H1 (cell line): Measurements from ENCODE around the gene ARHGEF12. TPM values are rescaled to one million over a fixed set of nuclear protein-coding genes. Genes with fewer than 3 reads are reported as not detected.

Source experiments
- SAP30 ChIP-seq: fragments of 300-600 bp; sonication (generic); IDR thresholded peaks from 2 replicates; pipeline ENCODE4 v1.7.1; 2012; ENCODE audit warnings: low read length, moderate library complexity, mild to moderate bottlenecking, inconsistent platforms; ENCODE audit not compliant: insufficient read depth, insufficient replicate concordance
- TAF7 ChIP-seq: optimal IDR thresholded peaks from 2 replicates; pipeline ENCODE3; 2011; ENCODE audit warnings: low read depth, mild to moderate bottlenecking, inconsistent platforms, low read length, moderate library complexity, borderline replicate concordance
- TEAD4 ChIP-seq: IDR thresholded peaks from 2 replicates; pipeline ENCODE4 v1.6.1; 2012; ENCODE audit warnings: low read depth, low read length, inconsistent platforms, mixed read lengths
- polyA plus RNA-seq, 7 experiments: library from polyadenylated mRNA; depleted of rRNA in 3 of 7; stranded (reverse) in 5 of 7; unstranded in 2 of 7; fragments of >200 nt in 5 of 7; fragments of 200-250 nt in 2 of 7; gene quantifications; 1 replicate in 5 of 7; 2 replicates in 1 of 7; 4 replicates in 1 of 7; pipeline versions ENCODE4 v1.2.1 to v1.2.3, GENCODE V29; 2011 to 2013; ENCODE audit warnings: missing spikeins in 2 of 7, mixed read lengths in 2 of 7
- total RNA-seq: library from RNA; stranded (reverse); fragmentation: NEBNext Ultra II Directional; extraction: Animal tissue kit (Norgen Biotek cat#: 25700); gene quantifications from 2 replicates; pipeline ENCODE4 v1.2.1, GENCODE V29; 2021
- TF ChIP-seq, protein P1 (sequence below): fragments of 300-600 bp; sonication (generic); IDR thresholded peaks from 2 replicates; pipeline ENCODE4 v1.7.1; 2012; ENCODE audit warnings: low read length, moderate library complexity, mild to moderate bottlenecking, inconsistent platforms; ENCODE audit not compliant: insufficient replicate concordance

ARHGEF12 gene
- total and polyA plus RNA-seq, 2 of the 8 experiments (the other 6 are each of a cell fraction or from before 2014, with no cell fraction given): 5.1 to 33.7 TPM

DNA sequence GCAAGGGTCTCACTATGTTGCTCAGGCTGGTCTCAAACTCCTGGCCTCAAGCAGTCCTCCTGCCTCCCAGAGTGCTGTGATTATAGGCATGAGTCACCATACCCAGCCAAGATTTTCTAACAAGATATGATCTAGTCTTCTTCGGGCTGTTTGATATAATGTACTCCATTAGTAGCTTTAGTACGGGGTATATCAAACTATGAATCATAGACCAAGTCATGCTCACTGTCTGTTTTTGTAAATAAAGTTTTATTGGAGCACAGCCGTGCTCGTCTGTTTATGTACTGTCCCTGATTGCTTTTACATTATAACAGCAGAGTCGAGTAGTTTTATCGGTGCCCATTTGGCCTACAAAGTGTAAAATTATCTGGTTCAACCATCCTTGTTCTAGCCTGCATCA lies 131.4 kb downstream of the ARHGEF12 start (continued):
- TF ChIP-seq, protein P1, sequence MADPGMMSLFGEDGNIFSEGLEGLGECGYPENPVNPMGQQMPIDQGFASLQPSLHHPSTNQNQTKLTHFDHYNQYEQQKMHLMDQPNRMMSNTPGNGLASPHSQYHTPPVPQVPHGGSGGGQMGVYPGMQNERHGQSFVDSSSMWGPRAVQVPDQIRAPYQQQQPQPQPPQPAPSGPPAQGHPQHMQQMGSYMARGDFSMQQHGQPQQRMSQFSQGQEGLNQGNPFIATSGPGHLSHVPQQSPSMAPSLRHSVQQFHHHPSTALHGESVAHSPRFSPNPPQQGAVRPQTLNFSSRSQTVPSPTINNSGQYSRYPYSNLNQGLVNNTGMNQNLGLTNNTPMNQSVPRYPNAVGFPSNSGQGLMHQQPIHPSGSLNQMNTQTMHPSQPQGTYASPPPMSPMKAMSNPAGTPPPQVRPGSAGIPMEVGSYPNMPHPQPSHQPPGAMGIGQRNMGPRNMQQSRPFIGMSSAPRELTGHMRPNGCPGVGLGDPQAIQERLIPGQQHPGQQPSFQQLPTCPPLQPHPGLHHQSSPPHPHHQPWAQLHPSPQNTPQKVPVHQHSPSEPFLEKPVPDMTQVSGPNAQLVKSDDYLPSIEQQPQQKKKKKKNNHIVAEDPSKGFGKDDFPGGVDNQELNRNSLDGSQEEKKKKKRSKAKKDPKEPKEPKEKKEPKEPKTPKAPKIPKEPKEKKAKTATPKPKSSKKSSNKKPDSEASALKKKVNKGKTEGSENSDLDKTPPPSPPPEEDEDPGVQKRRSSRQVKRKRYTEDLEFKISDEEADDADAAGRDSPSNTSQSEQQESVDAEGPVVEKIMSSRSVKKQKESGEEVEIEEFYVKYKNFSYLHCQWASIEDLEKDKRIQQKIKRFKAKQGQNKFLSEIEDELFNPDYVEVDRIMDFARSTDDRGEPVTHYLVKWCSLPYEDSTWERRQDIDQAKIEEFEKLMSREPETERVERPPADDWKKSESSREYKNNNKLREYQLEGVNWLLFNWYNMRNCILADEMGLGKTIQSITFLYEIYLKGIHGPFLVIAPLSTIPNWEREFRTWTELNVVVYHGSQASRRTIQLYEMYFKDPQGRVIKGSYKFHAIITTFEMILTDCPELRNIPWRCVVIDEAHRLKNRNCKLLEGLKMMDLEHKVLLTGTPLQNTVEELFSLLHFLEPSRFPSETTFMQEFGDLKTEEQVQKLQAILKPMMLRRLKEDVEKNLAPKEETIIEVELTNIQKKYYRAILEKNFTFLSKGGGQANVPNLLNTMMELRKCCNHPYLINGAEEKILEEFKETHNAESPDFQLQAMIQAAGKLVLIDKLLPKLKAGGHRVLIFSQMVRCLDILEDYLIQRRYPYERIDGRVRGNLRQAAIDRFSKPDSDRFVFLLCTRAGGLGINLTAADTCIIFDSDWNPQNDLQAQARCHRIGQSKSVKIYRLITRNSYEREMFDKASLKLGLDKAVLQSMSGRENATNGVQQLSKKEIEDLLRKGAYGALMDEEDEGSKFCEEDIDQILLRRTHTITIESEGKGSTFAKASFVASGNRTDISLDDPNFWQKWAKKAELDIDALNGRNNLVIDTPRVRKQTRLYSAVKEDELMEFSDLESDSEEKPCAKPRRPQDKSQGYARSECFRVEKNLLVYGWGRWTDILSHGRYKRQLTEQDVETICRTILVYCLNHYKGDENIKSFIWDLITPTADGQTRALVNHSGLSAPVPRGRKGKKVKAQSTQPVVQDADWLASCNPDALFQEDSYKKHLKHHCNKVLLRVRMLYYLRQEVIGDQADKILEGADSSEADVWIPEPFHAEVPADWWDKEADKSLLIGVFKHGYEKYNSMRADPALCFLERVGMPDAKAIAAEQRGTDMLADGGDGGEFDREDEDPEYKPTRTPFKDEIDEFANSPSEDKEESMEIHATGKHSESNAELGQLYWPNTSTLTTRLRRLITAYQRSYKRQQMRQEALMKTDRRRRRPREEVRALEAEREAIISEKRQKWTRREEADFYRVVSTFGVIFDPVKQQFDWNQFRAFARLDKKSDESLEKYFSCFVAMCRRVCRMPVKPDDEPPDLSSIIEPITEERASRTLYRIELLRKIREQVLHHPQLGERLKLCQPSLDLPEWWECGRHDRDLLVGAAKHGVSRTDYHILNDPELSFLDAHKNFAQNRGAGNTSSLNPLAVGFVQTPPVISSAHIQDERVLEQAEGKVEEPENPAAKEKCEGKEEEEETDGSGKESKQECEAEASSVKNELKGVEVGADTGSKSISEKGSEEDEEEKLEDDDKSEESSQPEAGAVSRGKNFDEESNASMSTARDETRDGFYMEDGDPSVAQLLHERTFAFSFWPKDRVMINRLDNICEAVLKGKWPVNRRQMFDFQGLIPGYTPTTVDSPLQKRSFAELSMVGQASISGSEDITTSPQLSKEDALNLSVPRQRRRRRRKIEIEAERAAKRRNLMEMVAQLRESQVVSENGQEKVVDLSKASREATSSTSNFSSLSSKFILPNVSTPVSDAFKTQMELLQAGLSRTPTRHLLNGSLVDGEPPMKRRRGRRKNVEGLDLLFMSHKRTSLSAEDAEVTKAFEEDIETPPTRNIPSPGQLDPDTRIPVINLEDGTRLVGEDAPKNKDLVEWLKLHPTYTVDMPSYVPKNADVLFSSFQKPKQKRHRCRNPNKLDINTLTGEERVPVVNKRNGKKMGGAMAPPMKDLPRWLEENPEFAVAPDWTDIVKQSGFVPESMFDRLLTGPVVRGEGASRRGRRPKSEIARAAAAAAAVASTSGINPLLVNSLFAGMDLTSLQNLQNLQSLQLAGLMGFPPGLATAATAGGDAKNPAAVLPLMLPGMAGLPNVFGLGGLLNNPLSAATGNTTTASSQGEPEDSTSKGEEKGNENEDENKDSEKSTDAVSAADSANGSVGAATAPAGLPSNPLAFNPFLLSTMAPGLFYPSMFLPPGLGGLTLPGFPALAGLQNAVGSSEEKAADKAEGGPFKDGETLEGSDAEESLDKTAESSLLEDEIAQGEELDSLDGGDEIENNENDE: no peak
- TF ChIP-seq SAP30 (no peak), TAF7 (no peak), TEAD4 (no peak)
